HCT116 (cell line): Measurements from ENCODE around the gene RRP12.

ENCODE experiments used
- CTCF ChIP-seq, 3 experiments: fragments of 200-600 bp in 1 of 3; sonication (generic) in 1 of 3; IDR thresholded peaks in 2 of 3; conservative IDR thresholded peaks in 1 of 3; 2 replicates each; pipeline ENCODE4 v1.5.1; 2012 to 2017; ENCODE audit warnings: low read depth in 2 of 3, low read length in 2 of 3, antibody characterized with exemption in 1 of 3, borderline replicate concordance in 1 of 3, control low read depth in 1 of 3, mild to moderate bottlenecking in 1 of 3, mixed read lengths in 1 of 3, mixed run types in 1 of 3, moderate library complexity in 1 of 3; ENCODE audit not compliant: insufficient read depth in 1 of 3
- ELF1 ChIP-seq: IDR thresholded peaks from 2 replicates; pipeline ENCODE4 v1.6.1; 2012; ENCODE audit warnings: low read depth, borderline replicate concordance
- EZH2 ChIP-seq: fragments of 200-600 bp; sonication (generic); IDR thresholded peaks from 2 replicates; pipeline ENCODE4 v1.6.1; 2017; ENCODE audit warnings: antibody characterized with exemption, mixed run types
- EZH2phosphoT487 ChIP-seq: fragments of 200-600 bp; IDR thresholded peaks from 2 replicates; pipeline ENCODE4 v1.6.1; 2018; ENCODE audit warnings: antibody characterized with exemption, borderline replicate concordance
- MAX ChIP-seq: IDR thresholded peaks from 2 replicates; pipeline ENCODE4 v1.6.1; 2012
- POLR2A ChIP-seq: IDR thresholded peaks from 2 replicates; pipeline ENCODE4 v1.7.0; 2011; ENCODE audit warnings: borderline replicate concordance; ENCODE audit not compliant: insufficient read depth, insufficient read length; ENCODE audit errors: extremely low read depth
- POLR2AphosphoS5 ChIP-seq: IDR thresholded peaks from 2 replicates; pipeline ENCODE4 v1.6.1; 2011; ENCODE audit warnings: mild to moderate bottlenecking, low read depth, low read length, moderate library complexity
- RAD21 ChIP-seq: IDR thresholded peaks from 2 replicates; pipeline ENCODE4 v1.6.1; 2012; ENCODE audit warnings: low read depth, mild to moderate bottlenecking
- REST ChIP-seq: IDR thresholded peaks from 2 replicates; pipeline ENCODE4 v1.6.1; 2012; ENCODE audit warnings: low read depth
- SP1 ChIP-seq: IDR thresholded peaks from 2 replicates; pipeline ENCODE4 v1.6.1; 2012; ENCODE audit warnings: low read depth
- SRF ChIP-seq: IDR thresholded peaks from 2 replicates; pipeline ENCODE4 v1.6.1; 2012; ENCODE audit warnings: low read depth
- ZBTB33 ChIP-seq: IDR thresholded peaks from 2 replicates; pipeline ENCODE4 v1.6.1; 2011; ENCODE audit warnings: mild to moderate bottlenecking, low read length, moderate library complexity; ENCODE audit not compliant: insufficient replicate concordance; ENCODE audit errors: extremely low read depth
- ZFX ChIP-seq: fragments of 450-650 bp; IDR thresholded peaks from 2 replicates; pipeline ENCODE4 v1.6.1; 2017
- ZNF274 ChIP-seq: fragments of 200-500 bp; sonication (Bioruptor generic); IDR thresholded peaks from 2 replicates; pipeline ENCODE4 v1.6.1; 2014; ENCODE audit warnings: mild to moderate bottlenecking, low read depth, low read length, inconsistent platforms

GRCh38 chr10:97336942-97337831, 64.0 kb downstream of the RRP12 start:
- TF ChIP-seq CTCF (IDR thresholded peaks at IDR 0.05 in 2 of 3, conservative IDR thresholded peaks at IDR 0.05 in 1 of 3; ENCODE audit: borderline replicate concordance in 1 of 3, insufficient read depth in 1 of 3, low read depth in 2 of 3, low read length in 2 of 3): no peak
- no peak for TF ChIP-seq ZNF274
- TF ChIP-seq RAD21: no peak
- no peak for TF ChIP-seq ZBTB33
- TF ChIP-seq REST: no peak
- no peak for TF ChIP-seq EZH2
- TF ChIP-seq POLR2A: no peak
- TF ChIP-seq EZH2phosphoT487: no peak
- no peak for TF ChIP-seq ZFX
- TF ChIP-seq SP1: no peak
- no peak for TF ChIP-seq POLR2AphosphoS5
- no peak for TF ChIP-seq MAX
- no peak for TF ChIP-seq SRF
- no peak for TF ChIP-seq ELF1
